Measurements from ENCODE around the gene PASK.

Gene PASK

DNA sequence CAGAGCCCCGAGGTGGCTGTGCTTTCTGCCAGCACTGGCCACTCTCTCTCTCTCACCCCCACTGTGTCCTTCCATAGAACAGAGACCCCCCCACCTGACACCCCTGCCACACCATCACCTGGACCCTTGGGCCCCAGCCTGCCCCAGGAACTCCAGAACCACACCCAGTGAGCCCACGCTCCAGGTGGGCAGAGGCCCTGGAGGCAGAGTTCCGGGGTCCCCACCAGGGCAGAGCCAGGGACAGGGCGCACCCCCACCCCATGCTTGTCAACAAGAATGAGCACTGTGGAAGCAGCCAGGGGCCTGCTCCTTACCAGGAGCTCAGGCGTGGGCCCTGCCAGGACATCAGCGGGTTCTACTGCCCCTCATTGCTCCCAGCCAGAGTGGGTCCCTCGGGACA lies 14.6 kb downstream of the PASK start:
- H3K27ac Mint-ChIP-seq, result no peak overlapping the region
- no peak for DNase-seq (ENCODE audit: low spot score)
- H3K36me3 Mint-ChIP-seq (ENCODE audit: low read depth), result peaks cover 17% of the 10 kb centered on the region
- H3K4me3 Mint-ChIP-seq, result no peak overlapping the region
- no peaks in the 10 kb centered on the region for H3K9me3 Mint-ChIP-seq
- no peaks in the 10 kb centered on the region for H3K27me3 Mint-ChIP-seq (ENCODE audit: low read depth)
- no peaks in the 10 kb centered on the region for H3K4me1 Mint-ChIP-seq (ENCODE audit: low read depth)

GRCh38 chr2:241133436-241133820 lies 15.8 kb downstream of the PASK start:
- DNase-seq (ENCODE audit: low spot score), result no peak
- Mint-ChIP-seq H3K27ac (no peak overlapping the region), H3K4me3 (no peak overlapping the region), H3K27me3 (ENCODE audit: low read depth) (no peaks in the 10 kb centered on the region), H3K36me3 (ENCODE audit: low read depth) (peaks cover 19% of the 10 kb centered on the region), H3K4me1 (ENCODE audit: low read depth) (no peaks in the 10 kb centered on the region), H3K9me3 (no peaks in the 10 kb centered on the region)

- Mint-ChIP-seq H3K36me3 (ENCODE audit: low read depth) (peaks cover 19% of the 10 kb centered on the region), H3K4me1 (ENCODE audit: low read depth) (peaks cover 5% of the 10 kb centered on the region), H3K9me3 (no peaks in the 10 kb centered on the region), H3K4me3 (no peak overlapping the region), H3K27me3 (ENCODE audit: low read depth) (no peaks in the 10 kb centered on the region), H3K27ac (no peak overlapping the region)
- DNase-seq (ENCODE audit: low spot score), result no peak
These were observed 16.5 kb downstream of the PASK start for GRCh38 chr2:241132538-241133435.

DNA sequence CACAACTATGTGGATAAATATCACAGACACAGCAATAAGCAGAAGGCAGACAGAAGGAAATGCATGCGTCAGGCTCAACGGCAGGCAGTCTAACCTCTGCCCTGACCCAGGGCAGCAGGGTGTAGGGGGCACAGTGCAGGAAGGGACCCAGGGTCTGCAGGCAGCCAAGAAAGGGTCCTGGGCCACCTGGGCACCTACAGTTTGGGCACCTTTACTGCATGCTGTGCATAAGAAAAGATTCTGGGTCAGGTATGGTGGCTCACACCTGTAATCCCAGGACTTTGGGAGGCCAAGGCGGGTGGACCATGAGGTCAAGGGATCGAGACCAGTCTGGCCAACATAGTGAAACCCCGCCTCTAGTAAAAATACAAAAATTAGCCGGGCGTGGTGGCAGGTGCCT lies 17.7 kb downstream of the PASK start:
- H3K4me1 Mint-ChIP-seq (ENCODE audit: low read depth), result peaks cover 11% of the 10 kb centered on the region
- H3K9me3 Mint-ChIP-seq, result no peaks in the 10 kb centered on the region
- peaks cover 18% of the 10 kb centered on the region for H3K36me3 Mint-ChIP-seq (ENCODE audit: low read depth)
- no peak overlapping the region for H3K4me3 Mint-ChIP-seq
- DNase-seq (ENCODE audit: low spot score), result no peak
- no peak overlapping the region for H3K27ac Mint-ChIP-seq
- no peaks in the 10 kb centered on the region for H3K27me3 Mint-ChIP-seq (ENCODE audit: low read depth)

DNA sequence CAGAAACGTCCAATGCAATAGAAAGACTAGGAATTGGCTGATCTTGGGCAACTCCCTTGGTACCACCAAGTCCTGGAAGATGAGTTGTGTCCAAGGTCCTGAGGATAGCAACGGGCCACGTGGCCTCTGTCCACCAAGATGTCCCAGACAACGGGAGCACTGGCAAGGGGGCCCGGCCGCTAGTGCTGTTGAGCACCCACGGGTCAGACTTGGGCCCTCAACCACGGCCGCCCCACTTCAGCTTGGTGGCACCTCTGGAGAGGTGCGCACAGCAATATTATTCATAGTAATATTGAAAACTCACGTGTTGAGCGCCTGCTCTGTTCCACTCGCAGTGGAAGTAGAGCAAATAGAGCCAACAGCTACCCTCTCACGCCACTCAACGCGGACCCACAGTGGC lies 19.0 kb downstream of the PASK start:
- H3K27me3 Mint-ChIP-seq (ENCODE audit: low read depth), result no peaks in the 10 kb centered on the region
- no peak overlapping the region for H3K27ac Mint-ChIP-seq
- H3K4me1 Mint-ChIP-seq (ENCODE audit: low read depth), result peaks cover 11% of the 10 kb centered on the region
- H3K36me3 Mint-ChIP-seq (ENCODE audit: low read depth), result peaks cover 18% of the 10 kb centered on the region
- DNase-seq (ENCODE audit: low spot score), result no peak
- H3K4me3 Mint-ChIP-seq, result no peak overlapping the region
- no peaks in the 10 kb centered on the region for H3K9me3 Mint-ChIP-seq

GRCh38 chr2:241129086-241129871 lies 20.0 kb downstream of the PASK start:
- peaks cover 18% of the 10 kb centered on the region for H3K36me3 Mint-ChIP-seq (ENCODE audit: low read depth)
- H3K27me3 Mint-ChIP-seq (ENCODE audit: low read depth), result no peaks in the 10 kb centered on the region
- H3K27ac Mint-ChIP-seq, result no peak overlapping the region
- H3K9me3 Mint-ChIP-seq, result no peaks in the 10 kb centered on the region
- H3K4me1 Mint-ChIP-seq (ENCODE audit: low read depth), result peaks cover 11% of the 10 kb centered on the region
- no peak overlapping the region for H3K4me3 Mint-ChIP-seq
- DNase-seq (ENCODE audit: low spot score), result no peak

- Mint-ChIP-seq H3K27ac (peak overlapping the region; percentile 57), H3K36me3 (ENCODE audit: low read depth) (peaks cover 21% of the 10 kb centered on the region), H3K4me3 (no peak overlapping the region), H3K27me3 (ENCODE audit: low read depth) (no peaks in the 10 kb centered on the region), H3K4me1 (ENCODE audit: low read depth) (peaks cover 11% of the 10 kb centered on the region), H3K9me3 (no peaks in the 10 kb centered on the region)
- DNase-seq (ENCODE audit: low spot score), result no peak
These were observed 21.0 kb downstream of the PASK start for GRCh38 chr2:241128266-241128665.

DNA sequence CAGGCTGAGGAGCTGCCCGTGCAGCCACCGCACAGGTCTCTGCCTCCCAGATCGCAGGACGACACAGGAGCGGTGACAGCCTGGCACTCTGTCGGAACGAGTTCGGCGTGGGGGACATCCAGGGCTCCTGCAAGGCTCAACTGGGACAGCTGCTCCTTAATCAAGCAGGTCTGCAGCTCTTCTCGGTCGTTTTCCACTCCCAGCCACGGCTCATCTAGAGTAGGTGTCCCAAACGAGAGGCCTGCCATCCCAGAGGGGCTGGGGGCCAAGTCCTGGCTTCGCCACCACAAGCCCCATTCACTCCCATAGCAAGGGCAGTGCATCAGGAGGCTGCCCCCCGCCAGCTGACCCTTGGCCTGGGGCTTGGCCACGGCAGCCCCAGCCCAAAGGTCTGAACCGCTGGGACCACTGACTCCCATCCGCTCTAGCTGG lies 22.5 kb downstream of the PASK start:
- Mint-ChIP-seq H3K4me1 (ENCODE audit: low read depth) (peaks cover 11% of the 10 kb centered on the region), H3K4me3 (no peak overlapping the region), H3K36me3 (ENCODE audit: low read depth) (peaks cover 16% of the 10 kb centered on the region), H3K9me3 (no peaks in the 10 kb centered on the region), H3K27me3 (ENCODE audit: low read depth) (no peaks in the 10 kb centered on the region), H3K27ac (no peak overlapping the region)
- DNase-seq (ENCODE audit: low spot score), result no peak

DNA sequence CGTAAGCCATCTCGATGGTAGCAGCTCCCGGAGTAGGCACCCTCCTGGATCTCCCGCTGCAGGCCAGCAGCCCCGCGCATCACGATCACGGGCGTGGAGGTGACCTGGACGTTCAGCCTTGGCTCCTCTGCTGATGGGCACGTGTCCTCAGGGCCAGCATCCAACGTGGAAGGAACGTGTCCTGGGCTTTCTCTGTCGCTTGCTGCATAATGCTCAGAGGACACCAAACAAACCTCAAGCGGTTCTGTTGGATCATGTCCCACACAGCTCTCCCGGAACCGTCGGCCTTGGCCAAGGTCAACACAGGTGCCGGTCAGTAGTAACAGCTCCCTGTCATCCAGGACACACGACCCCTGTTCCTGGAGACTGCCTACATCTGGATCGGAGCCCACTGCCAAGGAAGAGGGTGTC lies 23.1 kb downstream of the PASK start:
- Mint-ChIP-seq H3K9me3 (no peaks in the 10 kb centered on the region), H3K4me3 (no peak overlapping the region), H3K27ac (no peak overlapping the region), H3K27me3 (ENCODE audit: low read depth) (no peaks in the 10 kb centered on the region), H3K4me1 (ENCODE audit: low read depth) (peaks cover 11% of the 10 kb centered on the region), H3K36me3 (ENCODE audit: low read depth) (peaks cover 22% of the 10 kb centered on the region)
- no peak for DNase-seq (ENCODE audit: low spot score)

DNA sequence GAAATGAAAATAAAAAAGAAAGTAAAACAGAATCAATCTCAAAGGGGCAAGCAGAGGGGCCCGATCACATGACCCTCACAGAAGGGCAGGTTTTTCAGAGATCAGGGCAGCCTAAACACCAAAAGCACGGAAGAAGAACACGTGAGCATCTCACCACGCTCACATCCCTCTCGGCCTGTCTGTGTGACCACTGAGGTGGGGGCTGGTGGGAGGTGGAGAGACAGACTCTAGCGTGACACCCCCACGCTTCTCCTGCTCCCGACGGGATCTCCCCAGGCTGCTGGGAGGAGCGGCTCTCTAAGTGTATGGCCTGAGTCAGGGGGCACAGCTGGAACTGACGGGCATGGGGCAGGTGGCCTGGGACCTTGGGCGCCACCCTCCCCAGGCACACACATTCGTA lies 23.6 kb downstream of the PASK start:
- no peaks in the 10 kb centered on the region for H3K27me3 Mint-ChIP-seq (ENCODE audit: low read depth)
- no peak overlapping the region for H3K4me3 Mint-ChIP-seq
- H3K4me1 Mint-ChIP-seq (ENCODE audit: low read depth), result peaks cover 11% of the 10 kb centered on the region
- no peak for DNase-seq (ENCODE audit: low spot score)
- no peaks in the 10 kb centered on the region for H3K9me3 Mint-ChIP-seq
- H3K27ac Mint-ChIP-seq, result no peak overlapping the region
- H3K36me3 Mint-ChIP-seq (ENCODE audit: low read depth), result peaks cover 25% of the 10 kb centered on the region

GRCh38 chr2:241123816-241124536 lies 25.3 kb downstream of the PASK start:
- no peak for DNase-seq (ENCODE audit: low spot score)
- Mint-ChIP-seq H3K4me3 (no peak overlapping the region), H3K9me3 (no peaks in the 10 kb centered on the region), H3K27me3 (ENCODE audit: low read depth) (no peaks in the 10 kb centered on the region), H3K36me3 (ENCODE audit: low read depth) (peaks cover 29% of the 10 kb centered on the region), H3K27ac (no peak overlapping the region), H3K4me1 (ENCODE audit: low read depth) (peaks cover 11% of the 10 kb centered on the region)

GRCh38 chr2:241122376-241123002 lies 26.8 kb downstream of the PASK start:
- no peak overlapping the region for H3K4me3 Mint-ChIP-seq
- H3K27me3 Mint-ChIP-seq (ENCODE audit: low read depth), result no peaks in the 10 kb centered on the region
- H3K27ac Mint-ChIP-seq, result no peak overlapping the region
- peaks cover 25% of the 10 kb centered on the region for H3K36me3 Mint-ChIP-seq (ENCODE audit: low read depth)
- no peaks in the 10 kb centered on the region for H3K9me3 Mint-ChIP-seq
- DNase-seq (ENCODE audit: low spot score), result no peak
- H3K4me1 Mint-ChIP-seq (ENCODE audit: low read depth), result peaks cover 3% of the 10 kb centered on the region

DNA sequence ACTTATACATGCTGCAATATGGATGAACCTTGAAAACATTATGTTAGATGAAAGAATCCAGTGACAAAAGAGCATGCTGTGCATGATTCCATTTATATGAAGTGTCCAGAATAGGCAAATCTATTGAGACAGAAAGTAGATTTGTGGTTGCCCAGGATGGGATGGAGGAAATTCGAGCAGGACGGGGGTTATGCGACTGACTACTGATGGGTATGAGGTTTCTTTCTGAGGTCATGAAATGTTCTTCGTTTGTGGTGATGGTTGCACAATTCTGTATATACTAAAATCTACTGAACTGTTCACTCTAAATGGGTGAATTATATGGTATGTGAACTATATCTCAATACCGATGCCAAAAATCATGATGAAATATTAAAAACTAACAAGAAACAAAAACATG lies 28.3 kb downstream of the PASK start:
- H3K4me1 Mint-ChIP-seq (ENCODE audit: low read depth), result no peaks in the 10 kb centered on the region
- no peak overlapping the region for H3K27ac Mint-ChIP-seq
- no peaks in the 10 kb centered on the region for H3K27me3 Mint-ChIP-seq (ENCODE audit: low read depth)
- DNase-seq (ENCODE audit: low spot score), result no peak
- no peaks in the 10 kb centered on the region for H3K9me3 Mint-ChIP-seq
- H3K4me3 Mint-ChIP-seq, result no peak overlapping the region
- peaks cover 29% of the 10 kb centered on the region for H3K36me3 Mint-ChIP-seq (ENCODE audit: low read depth)

All from T-helper 2 cell treated with Interferon-gamma antibody and Interleukin-4, amounts not matched to agents 5 μg/mL and 100 μg/mL, for 36 hours (primary cell).